GM19463 (cell line): ENCODE data around the gene CPA4.
"Not testable (repeated sequence)": the region's sequence is repeated elsewhere in the genome, so short reads cannot be mapped to it uniquely, and the experiment has no call there.

Experiments
- ATAC-seq: cut with Tn5 transposase; IDR thresholded peaks from one replicate; pipeline ENCODE4 v1.9.1; 2021; ENCODE audit warnings: mild to moderate bottlenecking, moderate library complexity; ENCODE audit not compliant: unreplicated experiment

CPA4 gene

DNA sequence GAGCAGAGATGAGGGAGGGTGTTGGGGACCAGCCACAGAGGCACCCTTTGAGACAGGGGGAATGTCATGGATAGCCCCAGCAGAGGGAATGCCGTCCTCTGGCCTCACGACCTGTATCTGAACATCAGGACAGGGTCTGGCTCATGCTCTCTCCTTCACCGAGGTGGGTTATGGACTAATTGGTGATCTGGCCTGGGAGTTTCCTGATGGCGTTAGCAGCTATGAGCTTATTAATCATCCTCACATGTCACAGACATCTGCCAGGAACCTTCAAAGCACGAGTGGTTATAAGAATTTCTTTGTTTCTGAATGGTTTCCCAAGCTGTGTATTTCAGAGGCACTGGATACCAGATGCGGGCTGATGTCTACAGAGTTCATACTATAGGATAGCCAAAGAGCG, 6.9 kb downstream of the CPA4 start:
- ATAC-seq: no peak

DNA sequence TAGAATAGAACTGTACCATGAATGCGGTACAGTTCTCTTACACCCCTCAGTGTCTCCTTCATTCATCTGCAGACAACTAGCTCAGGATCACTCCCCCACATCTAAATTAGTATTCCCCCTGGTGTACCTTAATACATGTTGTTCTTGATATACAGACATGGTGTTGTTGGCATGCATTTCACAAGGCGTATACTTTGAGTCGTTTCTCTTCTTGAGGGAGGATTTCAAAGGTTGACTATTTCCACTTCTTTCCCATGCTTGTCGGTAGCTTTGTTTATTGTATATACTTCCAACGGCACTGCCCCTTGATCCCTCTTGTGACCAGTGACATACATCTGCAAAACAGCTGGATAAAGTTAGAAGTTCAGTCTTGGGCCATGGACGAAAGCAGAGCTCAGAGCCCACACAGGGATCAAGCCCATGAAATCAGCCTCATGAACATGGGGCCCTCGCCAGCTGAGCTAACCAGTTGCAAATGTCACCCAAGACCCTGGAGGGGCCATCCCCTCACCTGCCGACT, 8.6 kb downstream of the CPA4 start:
- ATAC-seq: no peak

DNA sequence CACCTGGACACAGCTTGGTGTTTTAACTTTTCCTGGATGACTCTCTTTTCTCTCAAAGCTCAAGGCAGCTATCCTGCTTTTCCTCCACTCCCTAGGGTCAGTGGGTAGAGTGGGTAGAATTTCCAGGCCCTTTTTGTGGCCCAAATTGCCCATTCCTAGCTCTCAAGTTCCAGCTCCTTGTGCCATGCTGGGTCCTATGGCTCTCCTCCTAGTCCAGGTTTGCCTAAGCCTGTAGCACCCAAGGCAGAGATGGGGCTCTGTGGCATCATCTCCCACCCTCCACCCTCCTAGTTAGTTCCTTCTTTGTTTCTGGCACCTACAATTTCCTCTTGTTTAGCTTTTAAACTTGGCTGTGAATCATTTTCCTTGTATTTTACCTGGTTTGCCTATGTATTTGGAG, 9.7 kb downstream of the CPA4 start:
- ATAC-seq: no peak

DNA sequence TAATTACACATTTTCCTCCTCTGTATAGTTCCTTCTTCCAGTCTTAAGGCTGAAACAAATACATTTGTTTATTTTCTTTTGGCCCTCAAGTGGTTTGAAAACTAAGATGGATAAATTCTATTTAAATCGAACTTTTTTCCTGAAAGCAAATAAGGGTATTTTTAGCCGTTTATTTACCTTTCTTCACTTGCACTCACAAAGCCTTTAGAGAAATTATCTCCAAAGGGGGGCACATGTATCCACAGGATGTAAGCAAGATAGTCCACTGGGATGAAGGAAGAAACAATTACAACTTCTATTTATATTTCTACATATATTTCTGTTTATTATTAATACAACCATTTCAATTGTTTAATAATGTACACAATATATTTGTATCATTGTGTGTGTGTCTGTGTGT, 10.2 kb downstream of the CPA4 start:
- no peak for ATAC-seq

DNA sequence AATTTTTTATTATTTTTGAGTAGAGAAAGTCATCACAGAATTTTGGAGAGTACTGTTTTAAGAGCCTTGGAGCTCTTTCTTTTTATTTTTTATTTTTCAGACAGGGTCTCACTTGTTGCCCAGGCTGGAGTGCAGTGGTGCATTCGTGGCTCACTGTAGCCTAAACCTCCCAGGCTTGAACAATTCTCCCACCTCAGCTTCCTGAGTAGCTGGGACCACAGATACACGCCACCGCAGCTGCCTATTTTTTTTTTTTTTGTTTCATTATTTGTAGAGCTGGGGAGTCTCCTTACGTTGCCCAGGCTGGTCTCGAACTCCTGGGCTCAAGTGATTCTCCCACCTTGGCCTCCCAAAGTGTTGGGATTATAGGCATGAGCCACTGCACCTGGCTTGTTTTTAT, 10.6 kb downstream of the CPA4 start:
- no peak for ATAC-seq

DNA sequence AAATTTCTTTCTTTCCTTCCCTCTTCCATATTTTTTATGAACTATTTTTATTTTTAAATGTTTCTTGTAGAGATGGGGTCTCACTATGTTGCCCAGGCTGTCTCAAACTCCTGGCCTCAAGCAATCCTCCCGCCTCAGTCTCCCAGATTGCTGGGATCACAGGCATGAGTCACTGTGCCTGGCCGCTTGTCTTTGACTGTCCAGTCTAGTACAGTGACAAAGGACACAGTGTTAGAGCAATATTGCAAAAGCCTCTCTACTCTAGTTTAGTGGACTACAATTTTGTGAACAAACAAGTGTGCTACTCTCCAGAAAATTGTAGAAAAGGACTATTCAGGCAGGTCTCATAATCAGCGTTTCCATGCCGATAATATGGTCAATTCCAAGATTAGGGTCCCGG, 11.0 kb downstream of the CPA4 start:
- ATAC-seq: no peak

DNA sequence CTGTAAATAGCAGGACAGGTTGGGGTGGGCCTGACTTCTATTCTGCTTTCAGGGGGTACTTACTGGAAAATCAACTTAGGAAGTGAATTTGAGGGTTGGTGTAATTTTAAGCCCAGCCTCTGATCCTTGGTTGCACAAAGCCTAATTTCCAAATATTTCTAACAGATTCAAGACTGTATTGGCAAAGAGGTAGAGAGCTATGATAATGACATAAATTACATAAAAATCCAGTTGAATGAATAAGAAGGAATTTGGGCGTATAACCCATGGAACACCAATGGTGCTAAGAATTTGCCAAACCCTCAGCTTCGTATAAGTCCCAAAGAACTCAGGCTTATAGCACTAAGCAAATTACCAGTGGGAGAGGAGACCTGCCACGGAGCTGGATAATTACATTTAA, 11.9 kb downstream of the CPA4 start:
- no peak for ATAC-seq

DNA sequence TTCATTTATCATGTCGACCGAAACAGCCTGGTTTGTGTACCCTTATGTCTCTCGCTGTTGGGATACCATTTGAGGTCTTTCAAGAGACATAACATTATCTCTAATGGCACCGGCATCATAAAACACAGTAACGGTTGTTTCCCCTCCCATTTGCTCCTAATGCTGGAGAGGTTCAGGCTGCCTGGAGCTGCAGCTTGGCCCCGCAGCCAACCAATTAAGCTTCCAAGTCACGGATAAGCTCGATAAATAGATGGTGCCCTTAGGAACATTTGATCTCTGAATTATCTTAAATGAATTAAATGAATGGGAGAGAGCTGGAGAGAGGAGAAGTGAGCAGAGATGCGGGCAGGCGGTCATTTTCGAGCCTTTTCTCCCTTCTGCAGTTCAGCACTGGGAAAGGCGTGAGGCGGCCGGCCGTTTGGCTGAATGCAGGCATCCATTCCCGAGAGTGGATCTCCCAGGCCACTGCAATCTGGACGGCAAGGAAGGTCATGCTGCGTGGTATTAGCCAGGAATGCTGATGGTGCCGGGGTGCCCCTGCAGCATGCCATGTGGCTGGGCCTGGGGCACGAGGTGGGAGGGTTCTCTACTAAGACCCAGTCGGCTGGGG, 12.6 kb downstream of the CPA4 start:
- ATAC-seq: no peak

DNA sequence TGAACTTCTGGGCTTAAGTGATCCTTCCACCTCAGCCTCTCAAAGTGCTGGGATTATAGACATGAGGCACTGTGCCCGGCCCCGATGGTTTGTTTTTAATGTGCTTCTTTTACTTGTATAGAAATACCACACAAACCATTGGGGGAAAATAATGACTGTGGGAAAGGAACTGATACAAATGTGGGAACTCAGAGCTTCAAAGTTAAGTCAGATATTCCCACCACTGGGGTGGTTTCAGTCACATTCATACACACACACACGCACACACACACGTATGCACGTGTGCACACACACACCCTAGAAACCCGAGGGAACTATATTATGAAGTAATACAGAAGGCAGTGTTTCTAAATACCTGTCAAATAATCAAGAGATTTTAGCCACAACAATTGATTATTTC, 17.0 kb downstream of the CPA4 start:
- ATAC-seq: no peak

DNA sequence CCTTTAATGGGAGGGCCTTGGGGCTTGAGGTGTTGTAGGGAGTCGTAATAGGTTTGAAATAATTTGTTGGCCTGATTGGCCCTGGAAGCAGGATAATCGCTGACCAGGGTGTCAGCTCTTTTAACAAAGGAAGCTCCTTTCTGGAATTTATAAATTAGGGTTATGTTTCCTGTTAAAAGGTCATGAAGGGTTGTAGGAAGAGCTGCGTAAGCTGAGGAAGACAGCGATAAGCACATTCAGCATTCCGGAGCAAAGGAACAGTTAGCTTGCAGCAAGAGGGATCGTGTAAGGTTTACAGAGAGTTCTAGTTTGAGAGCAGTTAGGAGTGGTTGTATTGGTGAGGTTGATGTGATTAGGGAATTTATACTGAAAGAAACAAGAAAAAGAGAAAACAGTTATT, 21.3 kb downstream of the CPA4 start:
- no peak for ATAC-seq

DNA sequence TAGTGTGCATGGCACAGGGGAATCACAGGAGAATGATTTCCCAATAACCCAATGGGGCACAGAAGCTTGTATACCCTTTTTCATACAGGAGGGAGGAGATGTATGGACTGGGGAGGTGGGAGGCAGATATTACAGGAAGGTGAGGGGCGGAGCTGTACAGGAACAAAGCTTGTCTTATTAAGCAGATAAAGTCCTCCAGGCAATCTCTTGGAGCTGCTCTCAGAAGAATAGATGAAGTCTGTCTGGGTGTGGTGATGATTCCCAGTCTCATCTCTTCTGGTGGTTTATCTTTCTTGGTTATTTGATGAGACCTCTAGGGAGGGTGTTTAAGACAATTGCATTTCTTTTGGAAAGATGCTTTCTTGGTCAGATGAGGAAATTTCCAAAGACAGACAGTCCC, 26.6 kb downstream of the CPA4 start:
- no peak for ATAC-seq

DNA sequence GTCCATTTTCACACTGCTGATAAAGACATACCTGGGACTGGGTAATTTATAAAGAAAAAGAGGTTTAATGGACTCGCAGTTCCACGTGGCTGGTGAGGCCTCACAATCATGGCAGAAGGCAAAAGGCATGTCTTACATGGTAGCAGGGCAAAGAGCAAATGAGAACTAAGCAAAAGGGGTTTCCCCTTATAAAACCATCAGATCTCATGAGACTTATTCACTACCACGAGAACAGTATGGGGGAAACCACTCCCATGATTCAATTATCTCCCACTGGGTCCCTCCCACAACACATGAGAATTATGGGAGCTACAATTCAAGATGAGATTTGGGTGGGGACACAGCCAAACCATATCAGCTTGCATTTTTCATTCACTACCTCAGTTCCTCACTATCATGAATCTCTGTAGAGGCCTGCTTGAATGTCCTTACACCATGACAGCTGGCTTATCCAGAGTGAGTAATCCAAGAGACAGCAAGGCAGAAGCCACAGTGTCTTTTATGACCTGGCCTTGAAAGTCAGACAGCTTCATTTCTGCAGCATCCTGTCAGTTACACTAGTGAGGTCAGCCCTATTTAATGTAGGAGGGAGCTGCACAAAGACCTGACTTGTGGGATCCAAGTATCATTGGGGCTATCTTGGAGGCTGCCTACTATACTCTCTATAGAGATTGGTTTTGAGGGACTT, 28.7 kb downstream of the CPA4 start:
- not testable (repeated sequence) for ATAC-seq

DNA sequence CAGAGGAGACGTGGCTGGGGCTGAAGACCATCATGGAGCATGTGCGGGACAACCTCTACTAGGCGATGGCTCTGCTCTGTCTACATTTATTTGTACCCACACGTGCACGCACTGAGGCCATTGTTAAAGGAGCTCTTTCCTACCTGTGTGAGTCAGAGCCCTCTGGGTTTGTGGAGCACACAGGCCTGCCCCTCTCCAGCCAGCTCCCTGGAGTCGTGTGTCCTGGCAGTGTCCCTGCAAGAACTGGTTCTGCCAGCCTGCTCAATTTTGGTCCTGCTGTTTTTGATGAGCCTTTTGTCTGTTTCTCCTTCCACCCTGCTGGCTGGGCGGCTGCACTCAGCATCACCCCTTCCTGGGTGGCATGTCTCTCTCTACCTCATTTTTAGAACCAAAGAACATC, 29.7 kb downstream of the CPA4 start:
- ATAC-seq: no peak

DNA sequence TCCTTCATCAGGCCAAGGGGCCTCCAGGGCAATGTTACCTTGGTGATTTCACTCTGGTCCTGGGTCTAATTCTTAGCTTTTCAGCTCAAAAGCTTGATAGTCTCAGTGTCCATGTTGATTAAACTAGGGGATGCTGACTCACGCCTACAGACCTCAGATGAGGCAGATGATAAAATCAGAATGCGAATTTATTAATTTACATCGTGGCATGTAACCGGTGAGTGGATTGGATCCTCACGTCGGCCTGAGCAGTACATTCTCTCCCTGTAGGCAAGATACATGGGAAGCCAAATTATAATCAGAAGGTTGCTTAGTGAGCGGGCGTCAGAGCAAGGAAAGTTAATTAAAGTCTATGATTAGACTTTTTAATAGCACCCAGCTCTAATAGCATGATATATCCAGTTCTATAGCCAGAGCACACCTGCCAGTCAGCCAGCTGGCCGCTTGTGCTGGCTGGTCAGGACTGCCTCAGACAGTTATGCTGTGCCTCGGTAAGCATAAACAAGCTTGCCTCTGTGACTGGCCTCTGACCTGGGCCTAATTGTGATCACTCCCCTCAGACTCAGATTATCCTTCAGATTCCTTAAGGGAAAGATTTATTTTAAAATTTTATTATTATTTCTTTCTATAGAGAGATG, 31.5 kb downstream of the CPA4 start:
- ATAC-seq: no peak

DNA sequence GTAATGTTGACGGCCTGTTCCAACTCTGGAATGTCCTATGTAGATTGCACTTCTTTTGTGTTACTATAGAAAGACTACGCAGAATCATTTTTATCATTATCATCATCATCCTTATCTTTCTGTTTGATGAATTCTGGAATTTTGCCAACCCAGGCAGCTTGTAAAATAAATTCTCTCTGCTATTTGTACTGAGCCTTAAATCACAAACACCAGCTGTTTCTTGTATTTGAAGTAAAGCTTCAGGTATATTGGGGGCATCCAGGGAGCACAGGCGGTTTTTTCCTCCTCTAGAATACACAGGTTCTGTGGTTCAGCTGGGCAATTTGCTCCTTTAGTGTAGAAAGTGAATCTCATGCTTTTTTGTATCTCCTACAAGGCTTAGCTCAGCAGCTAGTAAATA, 36.7 kb downstream of the CPA4 start:
- ATAC-seq: no peak

DNA sequence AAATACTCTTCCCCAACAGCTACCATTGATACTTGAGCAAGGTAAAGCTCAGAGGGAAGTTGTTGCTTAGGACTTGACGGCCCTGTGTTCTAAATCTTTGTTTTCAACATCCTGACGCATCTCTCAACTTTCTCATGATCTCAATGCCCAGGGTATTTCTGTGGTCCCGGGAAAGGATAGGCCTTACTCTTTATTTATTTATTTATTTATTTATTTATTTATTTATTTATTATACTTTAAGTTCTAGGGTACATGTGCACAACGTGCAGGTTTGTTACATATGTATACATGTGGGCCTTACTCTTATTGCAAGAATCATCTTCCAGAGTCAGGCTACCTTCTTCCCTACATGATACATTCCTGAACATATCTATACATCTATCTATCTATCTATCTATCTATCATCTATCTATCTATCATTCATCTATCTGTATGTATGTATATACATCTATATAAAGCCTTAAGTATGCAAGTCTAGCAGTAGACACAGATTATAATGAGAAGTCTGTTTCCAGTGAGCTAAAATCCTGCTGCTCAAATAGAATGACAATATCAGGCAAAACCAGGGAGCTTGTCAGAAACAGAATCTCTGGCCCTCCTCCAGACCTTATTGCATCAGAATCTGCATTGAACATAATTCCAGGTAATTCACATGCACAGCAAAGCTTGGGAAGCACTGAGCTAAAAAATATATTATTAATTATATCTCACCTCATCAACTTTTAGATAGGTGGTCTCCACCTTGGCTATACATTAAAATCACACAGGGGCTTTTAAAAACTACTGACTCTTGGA, 39.5 kb downstream of the CPA4 start:
- ATAC-seq: no peak

DNA sequence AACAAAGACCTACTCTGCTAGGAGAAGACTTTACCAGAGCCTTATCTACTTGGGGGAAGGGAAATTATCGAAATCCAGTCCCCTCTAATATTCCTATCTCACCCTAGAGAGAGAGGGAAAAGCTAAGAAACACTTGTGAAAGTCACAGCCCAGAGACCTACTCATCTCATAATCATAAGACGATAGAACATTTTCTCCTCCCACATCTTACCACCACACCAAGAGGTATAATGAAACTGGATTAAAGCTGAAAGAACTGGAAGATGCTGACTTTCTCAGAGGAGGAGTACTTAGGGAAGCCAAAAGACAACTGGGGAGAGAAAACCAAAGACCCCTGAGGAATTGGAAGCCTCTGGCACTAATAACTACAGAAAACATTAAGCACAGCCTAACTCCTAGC, 40.9 kb downstream of the CPA4 start:
- no peak for ATAC-seq

DNA sequence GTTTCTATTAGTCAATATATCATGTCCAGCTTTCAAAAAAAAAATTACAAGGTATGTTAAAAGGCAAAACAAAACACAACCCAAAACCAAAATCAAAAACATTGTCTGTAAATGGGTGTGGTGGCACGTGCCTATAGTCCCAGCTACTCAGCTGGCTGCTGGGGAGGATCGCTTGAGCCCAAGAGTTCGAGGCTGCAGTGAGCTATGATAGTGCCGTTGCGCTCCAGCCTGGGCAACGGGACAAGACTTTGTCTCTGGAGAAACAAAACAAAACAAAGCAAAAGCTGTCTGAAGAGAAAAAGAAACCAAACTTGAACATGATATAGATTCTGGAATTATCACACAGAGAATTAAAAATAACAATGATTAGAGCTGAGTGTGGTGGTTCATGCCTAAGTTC, 41.3 kb downstream of the CPA4 start:
- ATAC-seq: no peak

DNA sequence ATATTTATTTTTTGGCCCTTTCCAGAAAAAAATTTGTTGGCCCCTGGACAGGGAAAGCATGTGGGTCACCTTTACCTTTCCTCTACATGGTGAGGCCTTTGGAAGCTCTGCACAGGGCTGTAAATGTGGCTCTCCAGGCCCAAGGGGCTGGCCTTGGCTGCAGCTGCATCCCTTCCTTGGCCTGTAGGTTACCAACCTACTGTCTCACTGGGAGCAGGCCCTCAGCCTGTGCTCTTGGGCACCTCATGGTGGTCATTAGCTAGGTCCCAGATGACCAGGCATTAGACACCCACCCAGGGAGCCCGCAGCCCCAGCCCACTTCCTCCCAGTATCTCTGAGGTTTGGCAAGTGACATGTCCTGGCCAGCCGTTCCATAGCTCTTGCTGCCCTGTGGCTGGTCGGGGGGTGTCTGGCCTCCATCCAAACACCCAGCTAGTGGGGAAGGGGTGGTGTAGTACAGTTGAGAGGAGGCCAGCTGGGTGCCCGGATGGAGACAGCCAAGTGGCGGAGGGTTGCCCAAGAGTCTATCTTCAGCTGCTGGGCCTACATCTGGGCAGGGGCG, 44.5 kb downstream of the CPA4 start:
- no peak for ATAC-seq

DNA sequence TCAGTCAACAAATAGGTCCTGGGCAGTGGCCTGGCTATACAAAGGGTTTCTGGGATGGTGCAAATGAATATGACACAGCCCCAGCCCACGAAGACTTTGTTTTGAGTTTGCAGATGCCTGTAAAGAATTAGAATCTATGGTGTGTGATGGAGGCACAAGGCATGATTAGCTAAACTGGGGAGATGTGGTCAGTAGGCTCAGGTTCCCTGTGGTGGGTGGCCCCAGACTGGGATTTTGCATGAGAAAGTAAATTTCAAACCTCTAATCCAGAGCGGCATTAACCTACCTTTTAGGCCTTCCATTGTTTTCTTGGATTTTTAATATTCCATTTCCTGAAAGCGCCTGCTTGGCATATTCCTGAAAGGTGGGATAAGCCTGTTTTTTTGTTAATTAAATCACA, 45.3 kb downstream of the CPA4 start:
- ATAC-seq: no peak

DNA sequence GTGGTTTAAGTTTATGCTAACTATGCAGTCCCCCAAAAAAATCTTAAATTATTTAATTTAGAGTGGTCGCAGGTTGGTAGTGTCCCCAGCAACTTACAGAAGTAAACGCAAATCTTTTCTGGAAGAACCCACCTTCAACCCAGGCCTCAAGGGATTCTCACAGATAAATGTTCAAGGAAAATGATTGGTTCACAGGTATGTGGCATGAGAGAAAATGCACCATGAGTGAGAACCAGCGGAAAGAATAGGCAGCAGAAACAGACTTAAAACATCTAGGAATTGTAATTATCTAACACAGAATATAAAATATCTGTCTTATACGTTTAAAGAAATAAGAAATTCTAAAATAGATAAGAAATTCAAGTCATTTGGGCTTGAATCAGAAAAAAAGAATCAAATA, 48.9 kb downstream of the CPA4 start:
- ATAC-seq: no peak
